HG03571 (cell line): ENCODE data around the gene TMEFF1.

Experiments used
- ATAC-seq: cut with Tn5 transposase; IDR thresholded peaks from one replicate; pipeline ENCODE4 v1.9.1; 2021; ENCODE audit not compliant: unreplicated experiment

Gene TMEFF1

GRCh38 chr9:100573655-100574260 lies 100.8 kb downstream of the TMEFF1 start:
- ATAC-seq: no peak

GRCh38 chr9:100575006-100575405 lies 102.1 kb downstream of the TMEFF1 start:
- no peak for ATAC-seq

- no peak for ATAC-seq
Measured at GRCh38 chr9:100575765-100576386, 102.9 kb downstream of the TMEFF1 start.

- ATAC-seq: no peak
Measured at GRCh38 chr9:100577776-100578448, 105.0 kb downstream of the TMEFF1 start, which contains the start of gene CAVIN4. TSS of gene CAVIN4 (plus strand) at chr9:100578079. CDS start at chr9:100578144, 65 bp downstream.

- no peak for ATAC-seq
Measured at GRCh38 chr9:100578610-100579009, 105.7 kb downstream of the TMEFF1 start.

- no peak for ATAC-seq
Measured at GRCh38 chr9:100579665-100580064, 106.7 kb downstream of the TMEFF1 start.

GRCh38 chr9:100580257-100580656 lies 107.3 kb downstream of the TMEFF1 start:
- no peak for ATAC-seq

GRCh38 chr9:100581081-100581480 lies 108.1 kb downstream of the TMEFF1 start:
- no peak for ATAC-seq

GRCh38 chr9:100581661-100582060 lies 108.7 kb downstream of the TMEFF1 start:
- no peak for ATAC-seq

GRCh38 chr9:100583014-100583802 lies 110.3 kb downstream of the TMEFF1 start:
- no peak for ATAC-seq

- ATAC-seq: no peak
Measured at GRCh38 chr9:100584951-100585350, 112.0 kb downstream of the TMEFF1 start.

- ATAC-seq: no peak
Measured at GRCh38 chr9:100586093-100586492, 113.1 kb downstream of the TMEFF1 start.

- ATAC-seq: no peak
Measured at GRCh38 chr9:100587375-100587774, 114.4 kb downstream of the TMEFF1 start.

GRCh38 chr9:100589582-100589981 lies 116.6 kb downstream of the TMEFF1 start:
- no peak for ATAC-seq

- ATAC-seq: no peak
Measured at GRCh38 chr9:100590481-100590880, 117.5 kb downstream of the TMEFF1 start.

- ATAC-seq: no peak
Measured at GRCh38 chr9:100591139-100591538, 118.2 kb downstream of the TMEFF1 start.

- no peak for ATAC-seq
Measured at GRCh38 chr9:100591639-100592412, 118.9 kb downstream of the TMEFF1 start.

- no peak for ATAC-seq
Measured at GRCh38 chr9:100595391-100596199, 122.6 kb downstream of the TMEFF1 start.

GRCh38 chr9:100597236-100597635 lies 124.3 kb downstream of the TMEFF1 start:
- ATAC-seq: no peak

- ATAC-seq: peak; percentile 78
Measured at GRCh38 chr9:100598641-100599145, 125.7 kb downstream of the TMEFF1 start.
